ENCODE results near the gene ANAPC5. TPM values are rescaled to one million over a fixed set of nuclear protein-coding genes. Genes with fewer than 3 reads are reported as not detected.
"Not testable (repeated sequence)": the region's sequence is repeated elsewhere in the genome, so short reads cannot be mapped to it uniquely, and the experiment has no call there.

Gene ANAPC5
- total RNA-seq, 1 experiment from 2014 or later = 101 TPM

DNA sequence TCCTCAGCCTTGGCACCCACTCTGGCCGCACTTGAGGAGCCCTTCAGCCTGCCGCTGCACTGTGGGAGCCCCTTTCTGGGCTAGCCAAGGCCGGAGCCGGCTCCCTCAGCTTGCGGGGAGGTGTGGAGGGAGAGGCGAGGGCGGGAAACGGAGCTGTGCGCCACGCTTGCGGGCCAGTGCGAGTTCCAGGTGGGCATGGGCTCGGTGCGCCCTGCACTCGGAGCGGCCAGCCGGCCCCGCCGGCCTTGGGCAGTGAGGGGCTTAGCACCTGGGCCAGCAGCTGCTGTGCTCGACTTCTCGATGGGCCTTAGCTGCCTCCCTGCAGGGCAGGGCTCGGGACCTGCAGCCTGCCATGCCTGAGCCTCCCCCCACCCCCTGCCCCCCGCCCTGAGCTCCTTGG, 22.1 kb upstream of the ANAPC5 start:
- H3K23me2 ChIP-seq (ENCODE audit: insufficient read length, low read depth, low read length, poor library complexity, severe bottlenecking); H3K4me1 Mint-ChIP-seq; H3K4me2 ChIP-seq (ENCODE audit: insufficient read depth, insufficient read length, low read length); H2AK5ac ChIP-seq (ENCODE audit: insufficient read length, low read length); H3K23ac ChIP-seq (ENCODE audit: insufficient read length, low read depth, low read length); H3K4me3 Mint-ChIP-seq; H3K56ac ChIP-seq (ENCODE audit: insufficient read length, low read depth, low read length); H3K4me1 ChIP-seq (ENCODE audit: insufficient read depth, low read length); H3K14ac ChIP-seq (ENCODE audit: insufficient read depth, low read length); H3K4ac ChIP-seq (ENCODE audit: low read depth, low read length); H4K20me1 ChIP-seq (ENCODE audit: control insufficient read depth, insufficient read depth, insufficient read length); DNase-seq; H3K9me3 Mint-ChIP-seq; H3K9ac ChIP-seq (ENCODE audit: extremely low read depth, insufficient read length, low read length); H2BK12ac ChIP-seq (ENCODE audit: insufficient read length, low read depth, low read length); H2BK5ac ChIP-seq (ENCODE audit: insufficient read length, low read length); H4K8ac ChIP-seq (replicated peaks; ENCODE audit: insufficient read length, low read depth, low read length); H4K91ac ChIP-seq (ENCODE audit: insufficient read length, low read depth, low read length); H3K79me1 ChIP-seq (ENCODE audit: insufficient read depth, low read depth, low read length, poor library complexity, severe bottlenecking); H2BK120ac ChIP-seq (ENCODE audit: low read depth, low read length, poor library complexity, severe bottlenecking); H2BK20ac ChIP-seq (ENCODE audit: low read depth, low read length, poor library complexity, severe bottlenecking); H3K27ac Mint-ChIP-seq; H3K27ac ChIP-seq (ENCODE audit: insufficient read length, low read depth, low read length); H2AFZ ChIP-seq (ENCODE audit: low read length); H3K79me2 ChIP-seq (ENCODE audit: insufficient read depth, low read length); H4K5ac ChIP-seq (ENCODE audit: insufficient read length, low read depth, low read length); H3K27me3 ChIP-seq (ENCODE audit: insufficient read depth, low read length); H3K18ac ChIP-seq (ENCODE audit: insufficient read length, low read depth, low read length); H3K27me3 Mint-ChIP-seq (ENCODE audit: low read depth); H3T11ph ChIP-seq (ENCODE audit: low read length); H3K36me3 Mint-ChIP-seq (ENCODE audit: insufficient read depth in 1 of 3, low read depth in 3 of 3); H2BK15ac ChIP-seq (ENCODE audit: low read depth, low read length); H3K9me3 ChIP-seq (ENCODE audit: control insufficient read depth, low read depth, low read length): not testable (repeated sequence)
- no CpG with 5 or more reads among the region's 23 CpGs for WGBS (ENCODE audit: extremely low coverage, insufficient read length, low lambda C conversion rate)
